Measurements from ENCODE around the gene LAMA1. TPM values are rescaled to one million over a fixed set of nuclear protein-coding genes. Genes with fewer than 3 reads are reported as not detected.

The LAMA1 gene
- total RNA-seq, 1 donor from 2014 or later = not detected

GRCh38 chr18:6923220-6923619 lies 194.4 kb downstream of the LAMA1 start:
- no peak for DNase-seq (ENCODE audit: low spot score in 2 of 2)
- intact Hi-C loops (cut with DNase I) = no loop called here
- Histone ChIP-seq H3K36me3 (no peaks in the 10 kb centered on the region), H3K9me3 (no peaks in the 10 kb centered on the region), H3K27me3 (no peaks in the 10 kb centered on the region), H3K4me1 (no peaks in the 10 kb centered on the region), H3K27ac (no peak overlapping the region), H3K4me3 (no peak overlapping the region)
- TF ChIP-seq, protein P1, sequence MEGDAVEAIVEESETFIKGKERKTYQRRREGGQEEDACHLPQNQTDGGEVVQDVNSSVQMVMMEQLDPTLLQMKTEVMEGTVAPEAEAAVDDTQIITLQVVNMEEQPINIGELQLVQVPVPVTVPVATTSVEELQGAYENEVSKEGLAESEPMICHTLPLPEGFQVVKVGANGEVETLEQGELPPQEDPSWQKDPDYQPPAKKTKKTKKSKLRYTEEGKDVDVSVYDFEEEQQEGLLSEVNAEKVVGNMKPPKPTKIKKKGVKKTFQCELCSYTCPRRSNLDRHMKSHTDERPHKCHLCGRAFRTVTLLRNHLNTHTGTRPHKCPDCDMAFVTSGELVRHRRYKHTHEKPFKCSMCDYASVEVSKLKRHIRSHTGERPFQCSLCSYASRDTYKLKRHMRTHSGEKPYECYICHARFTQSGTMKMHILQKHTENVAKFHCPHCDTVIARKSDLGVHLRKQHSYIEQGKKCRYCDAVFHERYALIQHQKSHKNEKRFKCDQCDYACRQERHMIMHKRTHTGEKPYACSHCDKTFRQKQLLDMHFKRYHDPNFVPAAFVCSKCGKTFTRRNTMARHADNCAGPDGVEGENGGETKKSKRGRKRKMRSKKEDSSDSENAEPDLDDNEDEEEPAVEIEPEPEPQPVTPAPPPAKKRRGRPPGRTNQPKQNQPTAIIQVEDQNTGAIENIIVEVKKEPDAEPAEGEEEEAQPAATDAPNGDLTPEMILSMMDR (IDR thresholded peaks at IDR 0.05) = no peak

DNA sequence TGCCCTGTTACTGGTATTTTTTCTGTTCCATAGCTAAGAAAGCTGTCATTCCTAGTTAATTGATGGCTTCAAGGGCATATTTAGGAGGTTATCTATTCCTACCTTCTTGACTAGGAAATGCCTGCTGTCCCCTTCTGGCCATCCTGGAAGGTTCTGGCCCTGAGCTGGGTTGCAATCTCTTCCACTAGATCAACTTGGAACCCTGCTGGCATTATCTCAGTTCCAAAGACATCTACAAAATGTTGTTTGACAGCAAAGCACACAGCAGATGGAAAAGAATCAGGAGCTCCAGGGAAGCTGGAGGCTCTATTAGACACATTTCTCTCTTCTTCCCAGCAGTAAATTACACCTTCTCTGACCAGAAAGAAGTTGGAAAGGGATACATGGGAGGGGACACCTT lies 196.0 kb downstream of the LAMA1 start:
- Histone ChIP-seq H3K4me3 (no peak overlapping the region), H3K9me3 (no peaks in the 10 kb centered on the region), H3K27ac (no peak overlapping the region), H3K27me3 (no peaks in the 10 kb centered on the region), H3K36me3 (no peaks in the 10 kb centered on the region), H3K4me1 (no peaks in the 10 kb centered on the region)
- intact Hi-C loops (cut with DNase I) = loop anchor here (2.0 kb wide), 1 partner anchor 255 kb away; no protein-coding TSS in a partner anchor
- TF ChIP-seq, protein P1 (IDR thresholded peaks at IDR 0.05) = no peak
- DNase-seq (ENCODE audit: low spot score in 2 of 2) = no peak

DNA sequence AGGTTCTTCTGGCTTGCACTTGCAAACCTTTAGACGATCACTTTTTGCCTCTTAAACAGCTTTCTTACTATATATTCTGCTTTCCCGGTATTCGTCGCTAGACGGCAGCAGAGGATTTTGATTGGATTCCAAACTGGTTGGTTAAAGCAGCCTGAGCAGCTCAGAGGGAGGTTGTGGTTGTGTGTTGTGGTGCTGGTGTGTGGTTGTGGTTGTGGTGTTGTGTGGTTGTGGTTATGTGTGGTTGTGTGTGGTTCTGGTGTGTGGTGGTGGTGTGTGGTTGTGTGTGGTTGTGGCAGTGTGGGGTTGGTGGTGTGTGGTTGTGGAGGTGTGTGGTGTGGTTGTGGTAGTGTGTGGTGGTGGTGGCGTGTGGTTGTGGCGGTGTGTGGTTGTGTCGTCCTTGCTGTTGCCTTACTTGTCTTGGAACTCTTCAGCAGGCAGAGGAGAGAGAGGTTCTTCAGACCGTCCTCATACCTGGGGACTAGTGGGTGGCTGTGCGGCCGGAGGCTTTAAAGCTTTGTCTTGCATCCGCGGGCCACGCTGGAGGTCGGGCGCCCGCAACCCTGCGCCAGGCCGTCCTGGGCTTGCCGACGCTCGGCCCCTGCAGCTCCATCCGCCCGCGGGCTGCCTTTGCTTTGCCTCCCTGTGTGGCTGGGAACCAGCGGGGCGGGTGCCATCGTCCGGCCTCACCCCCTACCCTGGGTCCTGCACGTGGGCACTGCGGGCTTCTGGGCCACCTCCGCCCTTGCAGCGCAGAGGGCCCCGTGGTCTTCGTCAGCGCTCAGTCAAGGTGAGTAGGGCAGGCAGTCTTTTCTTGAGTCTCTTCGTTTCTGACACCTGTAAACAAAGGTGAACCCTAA lies 197.3 kb downstream of the LAMA1 start:
- no peak for DNase-seq (ENCODE audit: low spot score in 2 of 2)
- no peak overlapping the region for H3K27ac ChIP-seq
- TF ChIP-seq, protein P1 (IDR thresholded peaks at IDR 0.05) = peak; percentile 13 to 49 (median 26)
- H3K27me3 ChIP-seq = no peaks in the 10 kb centered on the region
- no peaks in the 10 kb centered on the region for H3K4me1 ChIP-seq
- H3K9me3 ChIP-seq = no peaks in the 10 kb centered on the region
- intact Hi-C loops (cut with DNase I) = loop anchor here (2.0 kb wide), 1 partner anchor 256 kb away; no protein-coding TSS in a partner anchor
- no peaks in the 10 kb centered on the region for H3K36me3 ChIP-seq
- H3K4me3 ChIP-seq = no peak overlapping the region

GRCh38 chr18:6917072-6917471 lies 200.5 kb downstream of the LAMA1 start:
- no peaks in the 10 kb centered on the region for H3K36me3 ChIP-seq
- no peaks in the 10 kb centered on the region for H3K4me1 ChIP-seq
- intact Hi-C loops (cut with DNase I) = no loop called here
- H3K27ac ChIP-seq = no peak overlapping the region
- H3K27me3 ChIP-seq = no peaks in the 10 kb centered on the region
- H3K9me3 ChIP-seq = no peaks in the 10 kb centered on the region
- no peak for DNase-seq (ENCODE audit: low spot score in 2 of 2)
- no peak overlapping the region for H3K4me3 ChIP-seq
- TF ChIP-seq, protein P1 (IDR thresholded peaks at IDR 0.05) = no peak

DNA sequence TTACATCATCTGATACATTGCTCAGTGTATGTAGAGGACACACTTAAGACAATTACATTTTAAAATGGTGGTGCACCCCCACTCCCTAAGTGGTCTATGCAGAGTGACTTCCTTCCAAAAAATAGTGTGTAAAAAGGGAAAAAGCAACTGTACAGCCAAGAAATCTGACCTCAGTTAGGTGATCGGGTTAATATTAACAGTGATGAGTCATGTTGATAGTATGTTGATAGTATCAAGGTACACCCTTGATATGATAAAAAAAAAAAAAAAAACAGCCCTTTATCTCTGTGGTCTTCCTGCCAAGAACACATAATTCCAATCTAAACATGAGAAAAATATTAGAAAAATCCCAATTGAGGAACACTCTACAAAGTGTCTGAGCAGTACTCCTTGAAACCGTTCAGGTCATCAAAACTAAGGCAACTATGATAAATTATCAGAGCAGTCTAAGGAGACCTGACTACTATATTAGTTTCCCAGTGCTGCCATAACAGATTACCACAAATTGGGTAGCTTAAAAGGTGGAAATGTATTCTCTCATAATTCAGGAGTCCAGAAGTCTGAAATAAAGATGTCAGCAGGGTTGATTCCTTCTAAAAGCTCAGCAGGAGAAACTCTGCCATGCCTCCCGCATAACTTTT lies 216.2 kb downstream of the LAMA1 start:
- Histone ChIP-seq H3K4me3 (no peak overlapping the region), H3K27ac (no peak overlapping the region), H3K36me3 (no peaks in the 10 kb centered on the region), H3K9me3 (peaks cover 5 to 11% of the 10 kb centered on the region in 2 donors), H3K4me1 (no peaks in the 10 kb centered on the region), H3K27me3 (no peaks in the 10 kb centered on the region)
- DNase-seq (ENCODE audit: low spot score in 2 of 2) = no peak
- TF ChIP-seq, protein P1 (IDR thresholded peaks at IDR 0.05) = no peak
- intact Hi-C loops (cut with DNase I) = no loop called here

Data from ascending aorta (tissue), 2 donors.